A549 (cell line): Measurements from ENCODE around the gene MICOS13.

Source experiments
- CTCF ChIP-seq: fragments of >200 bp; sonication (Bioruptor Twin); formaldehyde crosslinking; IDR thresholded peaks from 3 replicates; pipeline ENCODE4 v1.5.1; 2016
- MAX ChIP-seq: IDR thresholded peaks from 2 replicates; pipeline ENCODE4 v1.6.1; 2012
- REST ChIP-seq: fragments of 200-600 bp; sonication (generic); IDR thresholded peaks from 2 replicates; pipeline ENCODE4 v1.6.1; 2016; ENCODE audit warnings: antibody characterized with exemption, mild to moderate bottlenecking, moderate library complexity

- TF ChIP-seq REST (0 out of 2 replicates have a peak, but pooled peaks have one; percentile 9), CTCF (peak; percentile 63), MAX (peak; percentile 92)
These were observed 10.0 kb upstream of the MICOS13 start, which contains the start of gene RPL36 for GRCh38 chr19:5690125-5690954.
